ENCODE data around the gene POU6F2.

DNA sequence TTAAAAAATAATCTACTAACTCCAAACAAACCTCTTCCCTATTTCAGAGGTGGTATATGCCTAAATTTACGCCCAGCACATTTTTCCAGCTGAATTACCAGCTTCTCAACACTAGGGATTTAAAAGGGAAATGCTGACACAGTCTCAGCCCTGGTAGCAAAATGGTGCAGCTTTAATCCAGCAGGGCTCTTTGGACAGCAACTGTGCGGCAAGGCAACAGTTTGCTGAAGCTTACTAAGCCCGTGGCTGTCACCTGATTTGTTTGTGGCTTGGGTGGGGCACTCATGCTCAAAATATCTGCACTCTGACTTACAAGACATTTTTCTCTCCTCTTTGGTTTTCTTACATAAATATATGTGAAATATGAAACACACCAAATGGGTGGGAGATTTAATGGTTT lies 206.7 kb downstream of the POU6F2 start:
- no peak for TF ChIP-seq POLR2A (IDR thresholded peaks at IDR 0.05)
- TF ChIP-seq CTCF (IDR thresholded peaks at IDR 0.05): no peak
